ENCODE data around the gene BICD1.
A peak's percentile ranks its signal among the peaks of the same experiment; 100 is the strongest.
"Not testable (repeated sequence)": the region's sequence is repeated elsewhere in the genome, so short reads cannot be mapped to it uniquely, and the experiment has no call there.

The BICD1 gene

DNA sequence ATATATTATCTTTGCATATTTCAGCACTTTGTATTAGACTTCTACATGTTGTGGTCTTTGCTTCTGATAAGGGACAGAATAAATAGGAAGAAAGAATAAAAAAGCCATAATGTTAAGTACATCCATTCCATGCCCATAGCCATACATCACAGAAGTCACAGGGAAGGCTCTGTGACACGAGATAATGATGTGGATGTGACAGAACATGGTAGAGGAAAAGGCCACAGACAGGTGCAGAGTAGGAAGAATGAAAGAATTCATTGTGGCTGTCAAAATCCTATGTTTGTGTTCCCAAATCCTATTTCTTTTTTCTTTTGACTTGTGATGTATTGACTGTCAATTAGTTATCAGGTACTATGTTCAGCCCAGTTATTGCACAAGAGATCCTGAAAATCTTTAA, 38.4 kb downstream of the BICD1 start:
- no peak for DNase-seq (ENCODE audit: low read depth, low spot score)

DNA sequence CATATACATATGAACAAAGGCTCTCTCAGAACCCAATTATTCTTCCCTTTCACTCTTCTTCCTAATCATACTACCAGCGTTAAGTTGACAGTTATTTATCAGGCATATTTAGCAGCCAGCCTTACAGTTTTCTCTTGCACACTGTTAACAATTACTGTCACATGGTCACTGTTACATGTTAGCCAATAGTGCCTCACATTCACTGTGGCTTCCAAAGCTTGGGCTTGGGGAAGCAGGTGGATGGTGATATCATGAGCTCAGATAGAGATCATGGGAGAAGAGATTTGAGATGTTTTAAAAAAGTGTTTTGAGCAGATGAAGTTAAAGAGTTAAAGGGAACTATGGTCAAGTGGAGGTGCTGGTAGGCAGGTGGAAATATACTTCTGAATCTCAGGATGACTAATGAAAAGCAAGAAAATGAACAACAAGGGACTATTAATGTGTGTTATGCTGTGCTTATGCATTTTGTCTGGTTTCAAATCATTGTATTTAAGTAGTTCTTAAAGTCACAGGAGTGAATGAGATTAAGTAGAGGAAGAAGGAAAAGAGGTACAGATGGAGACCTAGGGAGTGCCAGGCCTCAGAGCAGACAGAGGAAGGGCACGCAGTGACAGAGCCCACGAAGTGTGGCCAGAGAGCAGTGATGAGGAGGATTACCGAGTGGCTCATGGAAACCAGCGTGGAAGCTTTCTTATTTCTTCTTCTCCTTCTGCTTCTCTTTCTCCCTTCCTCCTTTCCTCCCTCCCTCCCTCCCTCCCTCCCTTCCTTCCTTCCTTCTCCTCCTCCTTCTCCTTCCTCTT, 39.6 kb downstream of the BICD1 start:
- no peak for DNase-seq (ENCODE audit: low read depth, low spot score)

DNA sequence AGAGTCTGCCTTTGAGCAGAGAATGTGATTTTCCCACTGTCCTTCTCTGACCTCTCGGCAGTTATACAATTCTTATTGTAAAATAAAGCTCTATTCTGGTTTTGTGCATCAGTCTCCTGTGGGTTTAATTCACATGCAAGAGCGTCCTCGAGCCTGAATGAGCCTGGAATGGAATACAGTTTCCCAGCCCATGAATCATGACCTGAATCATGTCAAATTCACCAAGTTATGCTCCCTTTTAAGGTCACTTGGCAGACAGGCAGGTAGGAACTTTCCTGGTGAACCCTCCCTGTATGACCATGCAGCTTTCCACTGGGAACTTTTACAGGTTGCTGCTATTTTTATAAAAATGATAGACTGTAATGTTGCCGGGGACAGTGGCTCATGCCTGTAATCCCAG, 41.7 kb downstream of the BICD1 start:
- no peak for DNase-seq (ENCODE audit: low read depth, low spot score)

DNA sequence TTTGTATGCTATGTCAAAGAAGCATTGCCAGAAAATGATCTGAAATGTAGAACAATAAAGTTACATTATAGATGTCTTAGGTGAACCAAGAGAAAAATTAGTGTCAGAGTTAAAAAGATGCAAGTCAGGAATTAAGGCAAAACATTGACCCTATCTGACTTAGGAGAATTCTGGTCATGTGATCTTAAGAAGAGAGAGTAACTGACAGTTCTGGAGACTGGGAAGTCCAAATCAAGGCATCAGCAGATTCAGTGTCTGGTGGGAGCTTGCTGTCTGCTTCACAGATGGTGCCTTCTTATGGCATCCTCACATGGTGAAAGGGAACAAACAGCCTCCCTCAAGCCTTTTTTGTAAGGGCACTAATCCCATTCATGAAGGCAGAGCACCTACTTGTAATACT, 42.8 kb downstream of the BICD1 start:
- no peak for DNase-seq (ENCODE audit: low read depth, low spot score)

DNA sequence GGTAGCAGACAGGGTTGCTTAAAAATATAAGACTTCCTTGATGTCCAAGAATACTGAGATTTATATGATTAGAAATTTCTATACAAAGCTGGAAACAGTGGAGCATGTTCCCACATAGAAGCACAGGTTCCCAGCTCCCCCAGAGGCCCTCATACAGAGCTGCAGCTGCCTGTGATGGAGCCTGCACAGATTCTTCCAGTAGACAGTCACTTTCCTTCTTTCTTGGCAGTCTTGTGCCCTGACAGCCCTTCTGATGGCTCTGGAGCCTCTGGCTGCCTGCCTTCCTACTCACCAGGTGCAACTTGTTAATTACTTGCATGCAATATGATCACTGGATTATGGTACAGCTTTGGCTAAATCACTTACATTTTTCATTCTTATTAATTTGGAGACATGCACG, 44.4 kb downstream of the BICD1 start:
- no peak for DNase-seq (ENCODE audit: low read depth, low spot score)

DNA sequence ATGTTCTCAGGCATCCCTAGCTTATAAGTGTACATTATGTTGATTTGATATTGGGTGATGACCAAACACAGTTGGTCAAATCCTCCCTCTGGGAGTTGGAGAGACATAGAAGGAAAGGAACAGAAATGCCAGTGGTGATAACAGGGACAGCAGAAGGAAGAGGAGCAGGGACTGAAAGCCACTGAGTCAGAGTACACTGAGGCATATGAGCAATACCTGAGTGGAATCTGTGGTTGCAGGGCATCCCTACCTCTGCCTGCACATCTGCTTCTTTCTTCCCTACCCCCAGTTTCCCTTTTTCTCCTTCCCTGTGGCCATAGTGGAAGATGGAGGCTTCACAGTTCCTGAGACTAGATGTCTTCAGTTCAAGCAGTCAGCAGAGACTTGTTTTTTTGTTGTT, 44.9 kb downstream of the BICD1 start:
- no peak for DNase-seq (ENCODE audit: low read depth, low spot score)

DNA sequence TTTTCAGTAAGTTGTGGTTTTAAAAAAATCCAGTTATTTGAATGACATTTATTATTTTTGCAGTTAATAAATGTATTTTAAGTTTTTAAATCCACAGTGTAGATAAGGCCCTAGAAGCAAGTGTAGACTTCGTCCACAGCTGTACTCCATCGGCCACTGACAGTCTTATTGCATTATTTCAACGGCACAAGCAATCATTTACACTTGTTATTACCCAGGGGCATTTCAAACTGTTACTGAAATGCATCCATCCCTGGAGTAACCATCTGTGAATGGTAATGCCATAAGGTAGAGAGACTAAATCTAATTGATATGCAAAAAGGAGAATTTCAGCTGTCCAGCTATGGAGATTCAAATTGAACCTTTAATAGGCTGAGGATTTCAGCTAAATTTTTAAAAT, 48.4 kb downstream of the BICD1 start:
- DNase-seq (ENCODE audit: low read depth, low spot score): no peak

DNA sequence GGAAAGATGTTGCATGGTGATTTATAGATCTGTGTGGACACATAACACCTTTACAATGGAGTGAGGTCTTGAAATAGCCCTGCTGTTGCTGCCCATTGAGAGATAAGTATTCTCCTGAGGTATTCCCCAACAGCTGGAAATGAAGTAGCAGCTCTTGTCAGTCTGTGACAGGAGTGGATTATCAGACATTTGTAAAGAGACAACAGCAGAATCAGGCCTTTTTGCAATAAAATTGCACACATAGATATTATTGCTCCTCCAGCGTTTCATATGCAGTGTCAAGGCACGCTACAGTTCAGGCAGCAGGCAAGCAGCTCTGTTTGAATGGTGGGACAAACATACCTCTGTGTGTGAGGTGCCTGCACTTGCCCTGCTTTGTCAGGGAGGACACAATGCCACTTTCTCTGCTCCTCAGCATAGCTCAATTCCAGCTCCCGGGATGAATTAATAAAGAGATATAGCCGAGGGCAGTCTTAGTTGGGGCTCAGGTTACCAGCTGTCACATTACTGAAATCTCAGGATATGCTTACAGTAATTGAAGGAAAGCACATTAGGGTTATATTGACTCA, 49.4 kb downstream of the BICD1 start:
- DNase-seq (ENCODE audit: low read depth, low spot score): no peak

DNA sequence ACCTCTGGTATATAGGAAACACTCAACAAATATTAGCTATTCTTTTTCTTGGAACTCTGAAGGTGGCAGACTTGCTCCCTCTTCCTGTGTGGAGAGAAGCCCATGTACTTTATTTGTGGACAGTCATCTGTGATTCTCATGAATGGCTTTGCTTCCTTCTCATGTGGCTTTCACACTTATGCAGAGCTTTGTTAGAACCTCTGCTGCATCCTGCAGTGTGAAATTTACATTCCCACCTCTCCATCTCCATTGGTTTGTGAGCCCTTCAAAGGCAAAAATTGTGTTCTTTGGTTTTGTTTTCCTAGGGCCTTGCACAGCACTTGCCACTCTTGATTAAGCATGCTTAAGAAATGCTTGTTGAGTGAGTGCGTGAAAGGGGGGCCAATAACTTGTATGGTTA, 51.9 kb downstream of the BICD1 start:
- DNase-seq (ENCODE audit: low read depth, low spot score): no peak

DNA sequence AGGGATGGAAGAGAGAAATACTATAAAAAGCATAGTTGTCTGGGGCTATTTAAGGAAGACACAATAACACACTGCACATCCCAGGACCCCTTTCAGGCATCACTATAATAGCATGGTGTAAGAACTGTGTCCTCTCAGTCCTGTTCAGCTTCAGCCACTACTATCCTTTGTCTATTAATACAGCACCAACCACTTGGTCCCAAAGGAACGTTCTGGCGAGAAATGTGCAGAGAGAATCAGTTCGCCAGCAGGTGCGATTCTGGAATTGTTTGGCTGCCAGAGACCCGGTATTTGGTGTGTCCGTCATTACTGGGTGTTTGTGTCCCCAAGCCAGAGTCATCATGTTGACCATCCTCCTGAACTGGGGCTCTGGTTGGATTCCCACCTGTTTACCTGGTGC, 52.7 kb downstream of the BICD1 start:
- DNase-seq (ENCODE audit: low read depth, low spot score): no peak

DNA sequence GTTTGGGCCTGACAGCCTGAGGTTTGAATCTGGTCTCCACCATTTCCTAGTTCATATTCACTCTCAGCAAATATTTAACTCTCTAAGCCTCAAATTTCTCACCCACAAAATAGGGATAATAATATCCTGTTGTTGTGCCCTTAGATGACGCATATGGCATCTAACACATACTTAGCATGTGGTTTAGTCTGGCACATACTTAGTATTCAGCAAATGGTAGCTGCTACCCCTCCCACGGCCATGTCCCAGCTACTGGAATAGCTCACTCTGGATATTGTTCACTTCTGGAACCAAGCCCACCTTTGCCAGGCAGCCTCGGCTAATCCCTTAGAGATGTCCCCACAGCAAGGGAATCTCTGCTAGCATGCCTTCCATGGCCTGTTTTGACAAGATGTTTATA, 53.3 kb downstream of the BICD1 start:
- DNase-seq (ENCODE audit: low read depth, low spot score): no peak

DNA sequence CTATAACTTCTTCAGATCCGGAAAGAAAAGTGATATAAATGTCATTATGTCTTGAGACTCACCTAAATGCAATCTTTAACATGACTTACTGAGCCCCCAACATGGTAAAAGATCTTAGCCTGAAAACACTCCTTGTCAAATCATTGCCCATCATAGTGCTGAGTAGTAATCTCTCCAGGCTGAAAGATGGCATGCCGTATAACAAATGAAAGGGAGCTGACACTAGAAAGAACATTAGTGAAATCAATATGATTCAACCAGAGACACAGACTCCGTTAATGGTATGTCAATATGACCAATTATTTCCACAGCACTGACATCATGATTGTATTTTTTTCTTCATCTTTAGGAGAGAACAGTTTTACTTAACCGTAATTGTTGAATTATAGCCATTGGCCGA, 54.4 kb downstream of the BICD1 start:
- no peak for DNase-seq (ENCODE audit: low read depth, low spot score)

DNA sequence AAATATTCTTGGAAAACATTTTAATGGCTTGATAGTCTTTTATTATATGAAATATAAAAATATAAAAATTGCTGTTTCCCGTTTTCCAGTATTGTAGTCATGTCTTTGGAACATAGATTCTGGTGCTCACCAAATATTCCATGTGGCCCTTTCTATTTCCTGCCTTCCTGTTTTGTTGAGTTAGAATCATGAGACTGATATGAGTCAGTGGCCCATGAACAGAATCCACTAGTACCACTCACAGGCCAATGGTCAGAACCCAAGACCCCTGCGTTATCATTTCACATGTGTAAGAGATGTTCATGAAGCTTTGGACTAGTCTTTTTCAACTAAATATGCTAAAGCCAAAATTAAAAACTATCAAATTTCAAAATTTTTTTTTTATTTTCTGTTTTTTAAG, 56.9 kb downstream of the BICD1 start:
- no peak for DNase-seq (ENCODE audit: low read depth, low spot score)

DNA sequence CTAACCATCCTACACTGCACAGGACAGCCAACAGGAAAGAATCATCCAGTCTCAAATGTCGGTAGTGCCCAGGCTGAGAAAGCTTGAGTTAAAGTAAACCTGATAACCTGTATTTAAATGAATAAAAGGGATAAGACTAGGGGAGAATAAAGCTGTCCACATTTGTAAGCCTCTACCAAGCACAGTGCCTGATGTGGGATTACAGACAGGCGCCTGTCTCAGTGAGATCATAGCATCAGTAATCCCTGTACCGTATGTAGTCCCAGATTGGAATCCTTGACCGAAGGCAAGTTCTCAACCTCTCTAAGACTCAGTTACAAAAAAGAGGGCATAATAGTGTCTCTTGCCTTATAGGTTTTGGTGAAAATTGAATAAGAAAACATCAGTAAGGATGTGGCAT, 59.9 kb downstream of the BICD1 start:
- no peak for DNase-seq (ENCODE audit: low read depth, low spot score)

DNA sequence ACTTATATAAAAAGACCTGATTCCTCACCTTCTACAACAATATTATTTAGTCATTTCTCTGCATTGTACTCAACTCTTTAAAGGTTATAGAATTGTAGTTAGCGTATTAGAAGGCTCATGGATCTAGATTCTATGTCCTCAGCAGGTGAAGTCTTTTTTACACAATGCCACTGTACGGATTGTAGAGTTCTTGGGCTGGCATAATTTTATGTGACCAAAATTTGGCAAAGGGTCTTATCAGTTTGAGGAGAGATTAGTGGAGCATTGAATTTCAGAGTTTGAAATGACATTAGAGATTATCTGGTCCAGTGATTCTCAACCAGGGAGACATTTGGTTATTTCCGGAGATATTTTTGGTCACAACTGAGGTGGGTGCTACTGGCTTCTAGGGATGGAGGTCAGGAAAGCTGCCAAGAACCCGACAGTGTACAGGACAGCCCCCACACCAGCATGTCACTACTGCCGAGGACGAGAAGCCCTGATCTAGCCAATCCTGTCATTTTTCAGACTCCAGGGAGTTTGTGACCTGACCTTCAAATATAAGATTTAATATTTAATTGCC, 63.9 kb downstream of the BICD1 start:
- DNase-seq (ENCODE audit: low read depth, low spot score): no peak

DNA sequence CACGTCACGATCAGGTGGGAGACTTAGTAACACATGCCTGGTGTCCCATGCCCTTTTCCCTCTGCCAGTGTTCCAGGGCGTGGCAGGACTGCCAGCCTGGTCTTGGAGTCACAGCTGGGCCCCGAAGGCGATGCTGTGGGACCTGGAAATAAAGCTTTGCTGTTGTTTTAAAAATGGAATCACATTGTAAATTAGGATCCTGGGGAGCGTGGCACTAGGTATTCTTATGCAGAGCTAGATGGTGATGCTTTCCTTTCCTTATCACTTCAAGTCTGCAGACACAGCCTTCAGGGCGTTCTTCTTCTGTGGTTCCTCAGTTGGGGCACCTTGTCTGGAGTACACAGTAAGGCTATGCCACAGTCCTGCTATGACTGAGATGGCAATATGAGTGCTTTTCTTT, 64.6 kb downstream of the BICD1 start:
- DNase-seq (ENCODE audit: low read depth, low spot score): peak; percentile 61

DNA sequence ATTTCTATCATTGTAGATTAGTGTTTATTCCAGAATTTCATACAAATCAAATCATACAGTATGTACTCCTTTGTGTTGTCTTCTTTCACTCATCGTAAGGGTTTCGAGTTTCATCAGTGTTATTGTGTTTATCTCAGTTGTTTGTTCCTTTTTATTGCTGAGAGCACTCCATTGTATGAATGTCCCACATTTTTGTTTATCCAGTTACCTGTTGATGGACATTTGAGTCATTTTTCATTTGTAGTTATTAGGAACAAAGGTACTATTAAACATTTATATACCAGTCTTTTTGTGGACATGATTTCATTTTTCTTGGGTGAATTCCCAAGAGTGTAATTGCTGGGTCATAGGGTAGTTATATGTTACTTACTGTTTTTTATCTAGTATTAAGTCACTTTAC, 70.0 kb downstream of the BICD1 start:
- no peak for DNase-seq (ENCODE audit: low read depth, low spot score)

DNA sequence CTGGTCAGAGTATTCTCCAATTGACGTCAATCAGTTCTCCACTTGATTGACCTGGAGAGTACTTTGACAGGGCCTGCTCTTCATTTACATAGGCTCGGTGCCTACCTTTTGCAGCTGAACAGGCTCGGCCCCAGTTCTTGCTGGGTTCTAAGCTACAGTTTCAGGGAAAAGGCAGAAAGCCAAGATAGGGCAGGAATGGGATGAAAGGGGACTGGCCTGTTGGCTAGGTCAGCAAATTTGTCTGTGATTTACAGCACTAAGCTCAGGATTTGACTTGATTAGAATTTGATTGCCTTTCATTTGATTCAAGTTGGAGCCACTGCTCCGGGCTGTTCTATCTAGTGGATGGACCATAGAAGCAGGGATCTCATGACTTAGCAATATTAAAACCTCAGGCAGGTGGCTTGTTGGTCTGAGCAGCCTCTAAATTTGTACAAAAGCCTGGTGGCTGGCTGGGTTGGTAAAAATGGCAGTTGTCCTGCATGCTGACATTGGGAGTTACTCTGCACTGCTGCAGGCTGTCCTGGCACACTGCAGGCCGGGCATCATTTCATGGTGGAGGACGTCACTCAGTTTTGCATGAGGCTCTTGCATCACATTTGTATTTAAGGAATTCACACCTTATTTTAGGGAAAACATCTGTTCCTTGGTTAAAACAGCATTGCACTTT, 71.8 kb downstream of the BICD1 start:
- peak; percentile 44 for DNase-seq (ENCODE audit: low read depth, low spot score)

DNA sequence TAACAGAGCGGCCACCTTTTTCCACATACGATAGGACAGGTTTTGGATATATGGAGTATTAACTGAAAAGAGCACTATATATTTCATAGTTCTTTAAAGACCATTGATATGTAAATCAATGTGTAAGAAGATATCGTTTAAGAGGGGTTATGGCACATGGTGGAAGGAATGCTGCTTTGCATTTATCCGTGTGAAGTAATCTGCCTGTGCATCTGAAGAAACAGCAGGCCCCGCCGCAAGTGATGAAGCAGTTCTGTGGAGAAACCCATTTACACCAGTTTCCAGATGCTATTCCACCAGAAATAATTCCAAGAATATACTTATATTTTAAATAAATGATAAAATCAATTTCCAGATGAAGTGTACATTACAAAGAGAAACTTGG, 72.4 kb downstream of the BICD1 start:
- no peak for DNase-seq (ENCODE audit: low read depth, low spot score)

DNA sequence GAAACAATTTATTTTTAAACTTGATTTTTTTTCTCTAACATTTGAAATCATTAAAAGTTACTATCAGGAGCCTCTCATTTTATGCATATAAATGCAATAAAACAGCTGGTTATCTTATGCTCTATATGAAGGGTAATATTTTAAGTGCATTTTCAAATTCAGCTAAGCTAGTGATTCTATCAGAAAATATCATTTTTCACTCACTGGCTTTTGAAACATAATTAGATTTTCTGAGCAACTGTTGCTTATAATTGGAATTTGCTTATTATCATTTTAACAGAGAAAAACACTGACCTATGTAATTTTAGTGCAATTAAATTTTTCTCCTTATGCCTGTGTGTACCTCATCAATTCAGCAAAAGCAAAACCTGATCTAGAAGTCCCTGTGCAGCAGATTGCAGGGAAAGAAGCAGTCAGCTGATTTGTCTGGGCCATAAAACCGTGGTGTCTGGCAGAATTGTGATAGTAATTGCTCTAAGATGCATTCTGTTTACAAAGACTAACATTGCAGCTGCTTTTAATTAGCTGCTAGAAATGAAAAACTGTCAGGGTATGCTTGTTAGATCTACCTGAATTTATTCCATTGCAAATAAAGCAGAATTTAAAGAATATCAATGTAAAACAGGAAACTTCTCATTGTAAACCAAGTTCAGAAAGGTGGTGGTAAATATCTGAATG, 75.0 kb downstream of the BICD1 start:
- no peak for DNase-seq (ENCODE audit: low read depth, low spot score)

DNA sequence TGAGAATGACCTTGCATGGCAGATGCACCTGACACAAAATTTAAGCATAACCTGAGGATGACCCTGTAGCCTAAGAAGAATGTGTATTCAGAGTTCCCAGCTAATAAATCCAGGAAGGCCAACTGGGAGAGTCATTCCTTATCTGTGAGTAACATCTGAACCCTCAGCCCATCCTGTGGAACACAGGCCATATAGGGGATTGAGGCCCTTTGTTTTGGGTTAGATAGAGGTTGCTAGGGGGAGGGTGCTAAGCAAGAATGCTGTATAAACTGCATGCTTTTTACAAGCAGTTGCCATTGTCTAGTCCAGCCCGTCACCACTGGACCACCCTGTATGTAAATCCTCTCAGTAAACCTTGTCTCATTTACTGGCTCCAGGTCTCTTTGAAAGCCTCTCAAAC, 77.0 kb downstream of the BICD1 start:
- DNase-seq (ENCODE audit: low read depth, low spot score): peak; percentile 77

DNA sequence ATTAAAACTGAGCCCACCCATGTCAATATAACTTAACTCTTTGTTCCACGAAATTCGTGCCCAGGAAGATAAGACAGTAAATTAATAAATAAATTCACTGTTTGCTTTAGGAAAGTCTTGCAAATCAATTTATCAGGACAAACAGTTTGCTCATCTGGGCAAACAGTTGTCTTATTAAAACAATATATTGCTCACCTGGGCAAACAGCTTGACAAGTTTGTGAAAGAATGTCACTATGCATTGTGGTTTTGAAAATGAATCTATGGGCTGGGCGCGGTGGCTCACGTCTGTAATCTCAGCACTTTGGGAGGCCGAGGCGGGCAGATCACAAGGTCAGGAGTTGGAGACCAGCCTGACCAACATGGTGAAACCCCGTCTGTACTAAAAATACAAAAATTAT, 80.5 kb downstream of the BICD1 start:
- DNase-seq (ENCODE audit: low read depth, low spot score): not testable (repeated sequence)
